Esophagus (tissue), 2 donors: ENCODE data around the gene DCAF5. TPM values are rescaled to one million over a fixed set of nuclear protein-coding genes. Genes with fewer than 3 reads are reported as not detected.
"Not testable (repeated sequence)": the region's sequence is repeated elsewhere in the genome, so short reads cannot be mapped to it uniquely, and the experiment has no call there.

Source experiments
- H3K27ac ChIP-seq, 2 donors: one replicate each; pipeline ENCODE4 v1.5.1; 2013; ENCODE audit warnings: low read depth in 2 of 2, mild to moderate bottlenecking in 2 of 2, inconsistent platforms in 1 of 2, low read length in 1 of 2, moderate library complexity in 1 of 2
- H3K27me3 ChIP-seq, 2 donors: one replicate each; pipeline ENCODE4 v1.6.1; 2013; ENCODE audit warnings: low read length in 2 of 2, control low read depth in 1 of 2, mild to moderate bottlenecking in 1 of 2; ENCODE audit not compliant: insufficient read depth in 2 of 2, control insufficient read depth in 1 of 2
- H3K36me3 ChIP-seq, 2 donors: one replicate each; pipeline ENCODE4 v1.6.1; 2013; ENCODE audit warnings: low read length in 1 of 2; ENCODE audit not compliant: control insufficient read depth in 2 of 2, insufficient read depth in 2 of 2
- H3K4me1 ChIP-seq, 2 donors: one replicate each; pipeline ENCODE4 v1.6.1; 2013; ENCODE audit warnings: low read length in 1 of 2; ENCODE audit not compliant: control insufficient read depth in 2 of 2, insufficient read depth in 2 of 2
- H3K4me3 ChIP-seq, 2 donors: one replicate each; pipeline ENCODE4 v1.5.1; 2013; ENCODE audit warnings: low read length in 2 of 2, mild to moderate bottlenecking in 2 of 2, low read depth in 1 of 2, moderate library complexity in 1 of 2
- H3K9me3 ChIP-seq, 2 donors: one replicate each; pipeline ENCODE4 v1.6.1; 2013; ENCODE audit warnings: mild to moderate bottlenecking in 2 of 2, low read depth in 1 of 2, low read length in 1 of 2, moderate library complexity in 1 of 2; ENCODE audit not compliant: control insufficient read depth in 2 of 2, insufficient read depth in 1 of 2
- WGBS, 2 donors: extraction: QIAGEN DNeasy Blood & Tissue Kit; methylation state at CpG; one replicate each; pipeline ENCODE4 v1.1.7; 2013; 5-methylcytosine and 5-hydroxymethylcytosine counted together
- polyA plus RNA-seq, 2 donors: library from polyadenylated mRNA; stranded (reverse); fragments of 200-250 nt; gene quantifications; one replicate each; pipeline ENCODE4 v1.2.3, GENCODE V29; 2013
- donor health status: healthy with polysubstance abuse.
- donor health status: Bipolar disorder and iron deficiency.

DCAF5 gene
- polyA plus RNA-seq, 2 donors: 21.8 to 26.9 TPM

DNA sequence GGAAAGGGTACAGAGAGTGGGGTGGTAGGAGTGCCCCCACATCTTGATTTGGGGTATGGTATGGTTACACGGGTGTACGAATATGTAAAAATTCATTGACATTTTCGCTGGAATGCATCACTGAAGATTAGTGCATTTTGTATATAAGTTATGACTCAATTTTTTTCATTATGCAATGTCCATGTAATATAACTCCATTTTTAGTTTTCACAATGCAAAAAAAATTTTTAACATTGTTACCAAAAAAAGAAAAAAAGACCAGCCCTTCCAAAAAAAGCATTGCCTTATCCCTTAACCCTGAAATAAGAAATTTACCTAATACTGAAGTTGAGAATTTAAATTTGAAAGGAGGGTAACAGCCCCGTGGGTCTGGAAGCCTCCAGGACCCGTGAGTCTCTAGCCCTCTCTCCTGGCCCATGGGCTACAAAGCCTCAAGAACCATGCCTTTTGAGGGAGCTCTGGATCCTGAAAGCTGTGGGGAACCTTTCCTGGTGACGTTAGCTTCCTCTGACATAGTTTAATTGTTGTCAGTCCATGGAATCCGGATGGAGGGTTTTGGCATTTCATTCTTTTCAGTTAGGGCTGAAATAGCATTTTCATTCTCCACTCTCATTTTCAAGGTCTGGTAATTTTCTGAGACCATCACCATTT lies 118.2 kb downstream of the DCAF5 start:
- Histone ChIP-seq H3K27me3 (no peaks in the 10 kb centered on the region), H3K4me3 (no peak overlapping the region), H3K9me3 (no peaks in the 10 kb centered on the region), H3K27ac (no peak overlapping the region), H3K36me3 (no peaks in the 10 kb centered on the region), H3K4me1 (peaks cover 2 to 5% of the 10 kb centered on the region in 2 donors)
- WGBS, 2 donors: 71 to 76% methylated on average over 7 of the region's 7 CpGs

DNA sequence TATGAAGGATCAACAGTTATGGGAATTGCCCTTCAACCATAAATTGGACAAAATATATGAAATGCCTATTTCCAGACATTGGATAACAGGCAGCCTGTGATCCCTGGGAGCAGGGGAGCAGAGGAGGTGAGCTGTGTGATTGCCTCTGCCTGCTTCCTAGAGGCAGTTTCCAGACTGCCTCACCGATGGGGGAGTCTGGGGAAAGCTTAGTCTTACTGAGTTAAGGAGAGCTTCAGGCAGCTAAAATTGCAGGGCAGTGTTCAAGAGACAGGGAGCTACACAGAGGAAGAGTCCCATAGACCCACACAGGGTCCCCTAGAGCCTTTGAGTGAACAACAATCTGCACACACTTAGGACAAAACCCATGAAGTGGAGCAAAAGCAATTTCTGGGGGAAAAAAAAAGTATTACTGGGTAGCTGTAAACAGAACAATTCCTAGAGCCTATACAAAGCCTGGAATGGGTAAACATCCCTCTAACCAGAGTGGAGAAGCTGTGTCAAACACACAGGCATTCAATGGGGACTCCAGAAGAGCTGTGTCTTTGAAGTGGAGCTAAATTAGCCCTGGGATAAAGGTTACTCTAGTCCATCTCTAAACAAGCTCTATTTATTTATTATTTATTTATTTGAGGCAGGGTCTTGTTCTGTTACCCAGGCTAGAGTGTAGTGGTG lies 125.5 kb downstream of the DCAF5 start:
- Histone ChIP-seq H3K36me3 (no peaks in the 10 kb centered on the region), H3K27ac (no peak overlapping the region), H3K4me3 (no peak overlapping the region), H3K4me1 (no peaks in the 10 kb centered on the region), H3K9me3 (no peaks in the 10 kb centered on the region), H3K27me3 (no peaks in the 10 kb centered on the region)
- 58 to 64% methylated on average over 1 of the region's 1 CpG for WGBS, 2 donors

DNA sequence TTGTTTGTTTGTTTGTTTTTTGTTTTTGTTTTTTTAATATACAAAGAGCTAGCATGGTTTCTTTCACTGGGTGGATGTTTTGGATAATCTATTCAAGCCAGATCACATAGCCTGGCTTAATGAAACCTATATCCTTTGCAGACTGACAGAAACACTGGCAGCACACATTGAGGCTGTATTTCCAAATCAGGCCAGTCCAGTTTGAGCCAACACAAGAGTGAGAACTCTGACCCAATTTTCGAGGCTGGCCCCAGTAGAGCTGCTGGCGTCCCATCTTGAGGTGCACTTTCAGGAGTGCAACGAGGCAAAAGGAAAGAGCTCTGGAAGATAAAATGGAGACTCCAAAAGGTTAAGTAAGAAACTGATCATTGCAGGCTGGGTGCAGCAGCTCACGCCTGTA lies 129.9 kb downstream of the DCAF5 start:
- no peak overlapping the region for H3K4me3 ChIP-seq
- no peaks in the 10 kb centered on the region for H3K27me3 ChIP-seq
- H3K36me3 ChIP-seq: no peaks in the 10 kb centered on the region
- WGBS, 2 donors: 82 to 88% methylated on average over 4 of the region's 4 CpGs
- no peaks in the 10 kb centered on the region for H3K4me1 ChIP-seq
- no peak overlapping the region for H3K27ac ChIP-seq
- no peaks in the 10 kb centered on the region for H3K9me3 ChIP-seq

DNA sequence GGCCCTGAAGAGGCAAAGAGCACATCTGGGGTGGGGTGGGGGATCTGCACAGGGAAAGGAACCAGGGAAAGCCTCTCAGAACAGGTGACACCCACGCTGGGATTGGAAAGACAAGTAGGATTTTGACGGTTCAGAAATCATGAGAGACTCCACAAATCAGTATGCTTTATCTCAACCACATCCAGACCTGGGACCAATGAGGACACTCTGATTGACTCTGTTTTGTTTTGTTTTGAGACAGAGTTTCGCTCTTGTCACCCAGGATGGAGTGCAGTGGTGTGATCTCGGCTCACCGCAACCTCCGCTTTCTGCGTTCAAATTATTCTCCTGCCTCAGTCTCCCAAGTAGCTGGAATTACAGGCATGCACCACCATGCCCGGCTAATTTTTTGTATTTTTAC lies 130.8 kb downstream of the DCAF5 start:
- H3K27ac ChIP-seq, H3K4me3 ChIP-seq, H3K27me3 ChIP-seq, H3K36me3 ChIP-seq, H3K9me3 ChIP-seq, H3K4me1 ChIP-seq: not testable (repeated sequence)
- 89 to 90% methylated on average over 8 of the region's 8 CpGs for WGBS, 2 donors

DNA sequence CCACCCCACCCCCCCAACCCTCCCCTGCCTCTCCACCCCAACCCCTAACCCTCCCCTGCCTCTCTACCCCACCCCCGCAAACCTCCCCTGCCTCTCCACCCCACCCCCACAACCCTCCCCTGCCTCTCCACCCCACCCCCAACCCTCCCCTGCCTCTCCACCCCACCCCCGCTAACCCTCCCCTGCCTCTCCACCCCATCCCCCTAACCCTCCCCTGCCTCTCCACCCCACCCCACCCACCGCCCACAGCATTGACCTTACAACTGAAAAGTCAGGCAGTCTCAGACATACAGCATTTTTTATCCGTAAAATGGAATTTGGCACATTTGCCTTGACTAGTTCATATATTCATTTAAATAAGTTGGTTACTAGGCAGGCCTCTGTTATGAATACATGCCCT lies 135.2 kb downstream of the DCAF5 start:
- no peaks in the 10 kb centered on the region for H3K27me3 ChIP-seq
- peaks cover 0 to 2% of the 10 kb centered on the region in 2 donors for H3K9me3 ChIP-seq
- WGBS, 2 donors: 80 to 90% methylated on average over 3 of the region's 4 CpGs
- peaks cover 3 to 4% of the 10 kb centered on the region in 2 donors for H3K4me1 ChIP-seq
- no peaks in the 10 kb centered on the region for H3K36me3 ChIP-seq
- no peak overlapping the region for H3K27ac ChIP-seq
- H3K4me3 ChIP-seq: no peak overlapping the region

DNA sequence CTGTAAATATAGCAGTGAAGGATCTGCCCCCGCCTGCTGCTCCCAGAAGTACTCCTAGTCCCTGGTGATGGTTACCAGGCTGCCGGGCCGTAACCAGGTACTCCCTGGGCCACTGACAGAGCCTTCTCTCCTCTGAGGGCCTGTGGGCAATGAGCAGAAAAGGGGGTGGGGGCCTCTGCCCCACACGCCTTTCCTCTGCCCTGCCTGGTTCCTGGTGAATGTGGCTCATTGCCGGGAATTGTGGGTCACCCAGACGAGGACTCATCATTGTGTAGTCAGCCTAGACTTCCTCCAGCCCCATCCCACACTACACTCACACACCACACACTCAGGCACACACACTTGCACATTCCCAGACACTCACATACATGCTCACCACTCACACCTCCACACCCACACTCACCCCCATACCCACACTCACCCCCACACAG lies 138.1 kb downstream of the DCAF5 start:
- no peak overlapping the region for H3K27ac ChIP-seq
- peaks cover 3 to 4% of the 10 kb centered on the region in 2 donors for H3K4me1 ChIP-seq
- WGBS, 2 donors: 85 to 89% methylated on average over 6 of the region's 6 CpGs
- H3K9me3 ChIP-seq: peaks cover 0 to 2% of the 10 kb centered on the region in 2 donors
- H3K27me3 ChIP-seq: no peaks in the 10 kb centered on the region
- H3K36me3 ChIP-seq: no peaks in the 10 kb centered on the region
- H3K4me3 ChIP-seq: no peak overlapping the region

DNA sequence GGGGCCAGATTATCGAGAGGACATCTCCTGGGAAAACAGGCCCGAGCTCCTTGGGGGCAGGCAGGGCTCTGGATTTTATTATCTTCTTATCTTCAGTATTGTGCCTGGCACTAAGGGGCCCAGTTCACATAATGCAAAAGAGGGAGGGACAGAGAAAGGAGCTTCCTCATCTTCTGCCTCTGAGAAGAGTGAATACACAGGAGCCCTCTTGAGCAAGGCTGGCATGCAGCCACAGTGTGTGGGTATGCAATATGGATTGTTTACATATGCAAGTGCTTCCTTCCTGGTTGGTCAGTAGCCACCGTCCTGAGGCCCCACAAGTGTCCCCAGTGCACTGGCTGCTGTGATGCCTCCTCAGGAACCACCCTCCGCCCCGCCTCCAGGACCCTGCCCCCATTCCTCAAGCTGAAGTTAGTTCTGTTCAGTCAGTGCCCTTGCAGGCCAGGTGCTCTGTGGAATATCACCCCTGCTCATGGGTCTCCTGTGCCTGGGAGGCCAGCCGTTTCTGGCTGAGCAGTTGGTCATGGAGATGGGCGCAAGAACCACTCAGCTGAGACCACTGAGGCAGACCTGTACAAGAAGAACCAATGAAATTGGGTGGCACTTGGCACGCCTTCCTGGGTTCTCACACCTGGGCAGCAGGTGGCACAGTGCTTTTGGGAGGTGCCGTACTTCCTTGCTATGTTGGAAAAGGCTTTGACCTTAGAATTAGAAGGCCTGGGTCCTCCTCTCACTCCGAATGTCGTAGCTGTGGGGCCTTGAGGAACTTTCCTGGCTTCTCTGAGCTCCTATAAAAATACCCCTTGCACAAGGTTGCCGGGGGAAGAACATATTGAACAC lies 138.8 kb downstream of the DCAF5 start:
- 77 to 80% methylated on average over 12 of the region's 12 CpGs for WGBS, 2 donors
- Histone ChIP-seq H3K36me3 (no peaks in the 10 kb centered on the region), H3K27me3 (no peaks in the 10 kb centered on the region), H3K9me3 (peaks cover 0 to 2% of the 10 kb centered on the region in 2 donors), H3K4me1 (peaks cover 3 to 4% of the 10 kb centered on the region in 2 donors), H3K27ac (no peak overlapping the region), H3K4me3 (no peak overlapping the region)

DNA sequence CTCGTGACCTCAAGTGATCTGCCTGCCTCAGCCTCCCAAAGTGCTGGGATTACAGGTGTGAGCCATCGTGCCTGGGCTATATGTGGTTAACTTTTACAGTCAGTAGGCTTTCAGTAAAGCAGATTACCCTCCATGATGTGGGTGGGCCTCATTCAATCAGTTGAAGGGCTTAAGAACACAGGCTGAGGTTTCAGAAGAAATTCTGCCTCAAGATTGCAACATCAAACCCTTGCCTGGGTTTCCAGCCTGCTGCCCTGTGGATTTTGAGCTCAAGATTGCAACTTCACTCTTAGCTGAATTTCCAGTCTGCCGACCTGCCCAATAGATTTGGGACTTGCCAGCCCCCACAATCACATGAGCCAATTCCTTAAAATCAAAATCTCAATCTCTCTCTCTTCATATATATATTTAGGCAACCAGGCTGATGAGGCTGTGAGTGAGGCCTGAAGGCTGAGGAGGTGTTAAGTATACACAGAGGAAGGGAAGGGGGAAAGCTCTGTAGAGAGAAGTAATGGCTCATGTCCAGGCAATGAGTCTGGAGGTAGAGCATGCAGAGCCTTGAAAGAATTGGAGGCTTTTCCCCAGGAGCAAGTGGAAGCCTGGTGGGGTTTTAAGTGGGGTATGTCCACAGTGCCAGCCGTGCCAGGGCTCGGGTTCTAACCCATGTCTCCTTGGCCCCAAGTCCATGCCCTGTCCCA lies 140.5 kb downstream of the DCAF5 start:
- H3K27me3 ChIP-seq: no peaks in the 10 kb centered on the region
- H3K36me3 ChIP-seq: no peaks in the 10 kb centered on the region
- peaks cover 0 to 2% of the 10 kb centered on the region in 2 donors for H3K9me3 ChIP-seq
- H3K4me1 ChIP-seq: peaks cover 3 to 4% of the 10 kb centered on the region in 2 donors
- 85 to 86% methylated on average over 5 of the region's 5 CpGs for WGBS, 2 donors
- H3K27ac ChIP-seq: no peak overlapping the region
- H3K4me3 ChIP-seq: no peak overlapping the region

DNA sequence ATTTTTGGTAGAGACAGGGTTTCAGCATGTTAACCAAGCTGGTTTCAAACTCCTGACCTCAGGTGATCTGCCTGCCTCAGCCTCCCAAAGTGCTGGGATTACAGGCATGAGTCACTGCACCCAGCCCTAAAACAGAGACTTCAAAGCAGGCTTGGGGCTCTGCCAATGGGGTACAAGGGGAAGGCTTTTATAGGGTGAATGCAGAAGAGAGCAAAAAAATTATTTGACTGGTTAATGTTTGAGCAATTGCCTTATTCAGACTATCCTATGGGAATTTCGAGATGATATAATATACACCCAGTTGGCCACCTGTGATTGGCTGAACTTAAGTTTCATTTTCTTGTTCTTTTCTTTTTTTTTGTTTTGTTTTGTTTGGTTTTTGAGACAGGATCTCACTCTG lies 142.3 kb downstream of the DCAF5 start:
- Histone ChIP-seq H3K27ac (no peak overlapping the region), H3K27me3 (no peaks in the 10 kb centered on the region), H3K4me3 (no peak overlapping the region), H3K36me3 (no peaks in the 10 kb centered on the region), H3K4me1 (peaks cover 4 to 9% of the 10 kb centered on the region in 2 donors), H3K9me3 (peaks cover 0 to 2% of the 10 kb centered on the region in 2 donors)
- WGBS, 2 donors: 65 to 82% methylated on average over 1 of the region's 1 CpG
